ENCODE data around the gene PARM1. TPM values are rescaled to one million over a fixed set of nuclear protein-coding genes. Genes with fewer than 3 reads are reported as not detected.

The PARM1 gene
- total and polyA plus RNA-seq, 2 experiments from 2014 or later = 4.9 to 10.4 TPM

GRCh38 chr4:74906771-74907170 is 26.1 kb upstream of the PARM1 start (continued):
- no peak for TF ChIP-seq JUNB (IDR thresholded peaks at IDR 0.05; ENCODE audit: unreplicated experiment)

DNA sequence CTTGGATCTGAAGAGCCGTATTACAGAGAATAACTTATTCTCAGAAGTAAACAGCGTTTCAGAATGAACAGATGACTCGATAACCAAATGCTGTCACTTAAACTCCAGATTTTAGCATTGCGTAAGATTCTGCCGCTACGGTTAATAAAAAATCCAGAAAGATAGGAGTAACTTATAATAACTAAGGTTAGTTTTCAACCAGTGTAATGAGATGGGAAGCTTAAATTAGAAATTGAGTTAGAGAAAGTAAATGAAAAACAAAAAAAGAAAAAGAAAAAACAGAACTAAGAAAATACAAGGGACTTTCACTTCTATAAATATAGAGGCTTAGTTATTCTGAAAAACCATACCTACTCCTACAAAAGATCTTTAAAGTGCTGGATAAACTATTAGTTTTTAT is 13.1 kb upstream of the PARM1 start:
- H3F3A ChIP-seq (replicated peaks; ENCODE audit: low read depth) = no peaks in the 10 kb centered on the region
- no peak for ATAC-seq
- H4K20me1 ChIP-seq (replicated peaks; ENCODE audit: insufficient read depth) = no peaks in the 10 kb centered on the region
- H3K79me2 ChIP-seq (replicated peaks; ENCODE audit: insufficient read depth) = no peaks in the 10 kb centered on the region
- no peaks in the 10 kb centered on the region for H3K27me3 ChIP-seq (ENCODE audit: insufficient read depth)
- H3K36me3 Mint-ChIP-seq (ENCODE audit: low read depth) = peaks cover 4% of the 10 kb centered on the region; the same call in 1 of the 3 replicates
- H3K36me3 ChIP-seq (ENCODE audit: insufficient read depth) = no peaks in the 10 kb centered on the region
- H3K4me2 ChIP-seq = no peak overlapping the region
- no peak overlapping the region for H3K4me3 Mint-ChIP-seq
- TF ChIP-seq EZH2 (IDR thresholded peaks at IDR 0.05; ENCODE audit: low read depth, unreplicated experiment) (no peak), JUNB (IDR thresholded peaks at IDR 0.05; ENCODE audit: unreplicated experiment) (no peak), ETS1 (IDR thresholded peaks at IDR 0.05) (no peak), ZNF331 (CRISPR knock-in tag; IDR thresholded peaks at IDR 0.05; ENCODE audit: low read depth) (no peak), NANOG (IDR thresholded peaks at IDR 0.05; ENCODE audit: borderline replicate concordance) (no peak), REST (IDR thresholded peaks at IDR 0.05; ENCODE audit: unreplicated experiment) (no peak), STAT1 (IDR thresholded peaks at IDR 0.05; ENCODE audit: unreplicated experiment) (no peak), ZNF462 (CRISPR knock-in tag; IDR thresholded peaks at IDR 0.05) (no peak), POLR2AphosphoS5 (IDR thresholded peaks at IDR 0.05; ENCODE audit: low read depth) (no peak)
- no peaks in the 10 kb centered on the region; the same call in 1 of the 2 replicates for H3K4me1 ChIP-seq (ENCODE audit: insufficient read depth)
- DNase-seq (ENCODE audit: low spot score) = no peak
- peaks cover 5% of the 10 kb centered on the region; the same call in 1 of the 2 replicates for H3K9me2 ChIP-seq (ENCODE audit: insufficient read depth)
- peaks cover 3% of the 10 kb centered on the region; the same call in 2 of the 3 replicates for H3K4me1 Mint-ChIP-seq
- peak overlapping the region; percentile 70 for H2AFZ ChIP-seq
- no peak overlapping the region for H3K4me3 ChIP-seq
- no peak overlapping the region for H3K27ac Mint-ChIP-seq
- peaks cover 4% of the 10 kb centered on the region; the same call in 2 of the 3 replicates for H3K9me3 Mint-ChIP-seq
- H3K27ac ChIP-seq (ENCODE audit: low read depth) = no peak overlapping the region
- H3K27me3 Mint-ChIP-seq (ENCODE audit: insufficient read depth, low read depth, poor library complexity) = no peaks in the 10 kb centered on the region
